ENCODE results near the gene PROM1. TPM values are rescaled to one million over a fixed set of nuclear protein-coding genes. Genes with fewer than 3 reads are reported as not detected.

Gene PROM1
- total RNA-seq, 2 donors from 2014 or later, result 5.2 to 8.1 TPM

DNA sequence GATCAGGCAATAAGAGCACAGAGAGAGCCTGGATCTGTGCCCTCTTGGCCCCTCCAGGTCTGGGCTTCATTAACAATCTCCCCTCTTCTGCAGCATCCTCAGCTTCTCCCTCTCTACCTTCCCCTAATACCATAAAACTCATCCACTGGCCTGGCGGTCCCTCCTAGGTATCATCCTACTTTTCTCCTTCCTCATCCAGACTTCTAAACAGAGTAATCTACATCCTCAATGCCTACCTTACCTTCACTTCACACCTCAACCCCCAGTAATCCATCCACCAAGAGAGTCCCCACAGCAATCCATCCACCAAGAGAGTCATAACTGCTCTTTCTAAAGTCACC is 162.3 kb downstream of the PROM1 start:
- no peak overlapping the region for H3K27ac ChIP-seq
- no peak overlapping the region for H3K4me3 ChIP-seq
- H3K27me3 ChIP-seq, result no peaks in the 10 kb centered on the region
- TF ChIP-seq, protein P1, sequence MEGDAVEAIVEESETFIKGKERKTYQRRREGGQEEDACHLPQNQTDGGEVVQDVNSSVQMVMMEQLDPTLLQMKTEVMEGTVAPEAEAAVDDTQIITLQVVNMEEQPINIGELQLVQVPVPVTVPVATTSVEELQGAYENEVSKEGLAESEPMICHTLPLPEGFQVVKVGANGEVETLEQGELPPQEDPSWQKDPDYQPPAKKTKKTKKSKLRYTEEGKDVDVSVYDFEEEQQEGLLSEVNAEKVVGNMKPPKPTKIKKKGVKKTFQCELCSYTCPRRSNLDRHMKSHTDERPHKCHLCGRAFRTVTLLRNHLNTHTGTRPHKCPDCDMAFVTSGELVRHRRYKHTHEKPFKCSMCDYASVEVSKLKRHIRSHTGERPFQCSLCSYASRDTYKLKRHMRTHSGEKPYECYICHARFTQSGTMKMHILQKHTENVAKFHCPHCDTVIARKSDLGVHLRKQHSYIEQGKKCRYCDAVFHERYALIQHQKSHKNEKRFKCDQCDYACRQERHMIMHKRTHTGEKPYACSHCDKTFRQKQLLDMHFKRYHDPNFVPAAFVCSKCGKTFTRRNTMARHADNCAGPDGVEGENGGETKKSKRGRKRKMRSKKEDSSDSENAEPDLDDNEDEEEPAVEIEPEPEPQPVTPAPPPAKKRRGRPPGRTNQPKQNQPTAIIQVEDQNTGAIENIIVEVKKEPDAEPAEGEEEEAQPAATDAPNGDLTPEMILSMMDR (IDR thresholded peaks at IDR 0.05), result no peak
- no peaks in the 10 kb centered on the region for H3K9me3 ChIP-seq
- H3K4me1 ChIP-seq, result peaks cover 0 to 8% of the 10 kb centered on the region in 2 donors
- no peaks in the 10 kb centered on the region for H3K36me3 ChIP-seq
- no peak for DNase-seq (ENCODE audit: low spot score)

DNA sequence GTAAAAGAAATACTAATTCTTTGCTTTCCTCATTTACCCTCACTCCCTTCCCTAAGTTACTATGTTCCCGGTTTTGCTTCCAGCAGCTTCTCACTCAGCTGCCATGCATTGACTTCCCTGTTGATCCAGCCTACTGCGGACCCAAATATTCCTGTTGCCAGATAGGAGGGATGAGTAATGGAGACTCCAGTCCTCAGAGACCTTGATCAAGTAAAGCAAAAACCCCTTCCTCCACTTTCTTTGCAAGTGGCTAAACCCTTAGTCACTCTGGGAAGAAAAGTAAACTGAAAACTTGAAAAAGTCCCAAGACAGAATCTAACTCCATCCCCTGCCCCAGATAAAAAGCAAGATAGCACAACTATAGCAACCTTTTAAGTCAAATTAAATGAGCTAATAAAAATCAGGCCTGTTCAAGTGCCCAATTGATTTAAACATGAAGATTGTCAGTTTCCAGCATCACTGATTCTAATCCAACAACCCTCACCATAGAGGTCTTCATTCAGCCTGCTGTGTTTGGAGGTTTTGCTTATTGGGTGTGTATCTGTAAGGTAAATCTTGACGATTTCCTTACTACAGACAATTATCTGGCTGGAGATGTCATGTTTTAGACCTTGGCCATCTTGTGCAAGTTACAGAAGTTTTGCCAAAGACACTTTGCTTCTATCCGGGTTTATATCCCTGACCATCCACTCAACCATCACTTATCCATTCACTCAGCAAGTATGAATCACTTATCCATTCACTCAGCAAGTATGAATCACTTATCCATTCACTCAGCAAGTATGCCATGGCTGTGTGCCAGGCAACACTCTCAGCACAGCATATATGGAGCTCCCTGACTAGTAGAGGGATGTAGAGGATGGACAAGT is 162.9 kb downstream of the PROM1 start:
- Histone ChIP-seq H3K4me3 (no peak overlapping the region), H3K36me3 (no peaks in the 10 kb centered on the region), H3K27ac (no peak overlapping the region), H3K4me1 (peaks cover 0 to 8% of the 10 kb centered on the region in 2 donors), H3K9me3 (no peaks in the 10 kb centered on the region), H3K27me3 (no peaks in the 10 kb centered on the region)
- TF ChIP-seq, protein P1 (IDR thresholded peaks at IDR 0.05), result no peak
- peak; percentile 88 for DNase-seq (ENCODE audit: low spot score)

DNA sequence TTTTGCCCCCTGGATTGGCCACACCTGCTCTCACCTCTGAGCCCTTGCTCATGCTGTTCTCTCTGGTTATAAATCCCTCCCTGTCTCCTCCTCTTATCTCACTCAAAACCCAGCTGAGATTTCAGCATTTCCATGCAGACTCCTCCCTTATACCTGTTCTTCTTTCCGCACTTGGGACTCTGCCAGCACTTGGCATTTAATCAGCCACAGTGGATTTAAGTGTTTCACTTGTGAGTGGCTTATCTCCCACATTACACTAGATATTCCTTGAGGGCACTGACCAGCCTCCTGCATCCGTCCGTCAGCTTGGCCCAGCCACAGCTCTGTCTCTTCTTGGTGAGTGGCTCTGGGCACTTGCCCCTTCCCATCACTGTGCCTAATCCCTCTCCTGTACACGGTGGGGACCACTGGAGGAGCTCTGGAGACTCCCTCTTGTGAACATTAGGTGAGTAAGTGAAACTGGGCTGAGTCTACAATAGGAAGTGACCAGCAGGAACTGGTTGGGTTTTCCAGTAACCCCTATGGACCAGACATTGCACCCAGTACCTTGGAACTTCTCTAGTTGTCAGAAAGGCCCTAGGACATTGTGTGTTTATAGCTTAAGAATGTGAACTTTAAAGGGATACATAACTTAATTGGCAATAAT is 165.2 kb downstream of the PROM1 start:
- Histone ChIP-seq H3K9me3 (no peaks in the 10 kb centered on the region), H3K4me3 (no peak overlapping the region), H3K27ac (no peak overlapping the region), H3K36me3 (no peaks in the 10 kb centered on the region), H3K4me1 (peaks cover 0 to 8% of the 10 kb centered on the region in 2 donors), H3K27me3 (no peaks in the 10 kb centered on the region)
- DNase-seq (ENCODE audit: low spot score), result no peak
- TF ChIP-seq, protein P1 (IDR thresholded peaks at IDR 0.05), result no peak

Other genes starting within 250 kb of the PROM1 start
- under 1 TPM in 1 of 2 donors, not detected in 1; 0.94 TPM for gene FGFBP1, start 145.3 kb downstream of the PROM1 start, total RNA-seq
- 10 to 100 TPM in 1 of 2 donors, 1 to 10 TPM in 1; 4.8 to 10.7 TPM for gene FGFBP2, start 120.8 kb downstream of the PROM1 start, total RNA-seq
- gene TAPT1, start 142.4 kb upstream of the PROM1 start, total RNA-seq, result 10 to 100 TPM; 19.7 to 21.1 TPM